ENCODE results near the gene LPCAT2. TPM values are rescaled to one million over a fixed set of nuclear protein-coding genes. Genes with fewer than 3 reads are reported as not detected.

LPCAT2 gene
- total RNA-seq, 1 experiment from 2014 or later: 10.7 TPM

DNA sequence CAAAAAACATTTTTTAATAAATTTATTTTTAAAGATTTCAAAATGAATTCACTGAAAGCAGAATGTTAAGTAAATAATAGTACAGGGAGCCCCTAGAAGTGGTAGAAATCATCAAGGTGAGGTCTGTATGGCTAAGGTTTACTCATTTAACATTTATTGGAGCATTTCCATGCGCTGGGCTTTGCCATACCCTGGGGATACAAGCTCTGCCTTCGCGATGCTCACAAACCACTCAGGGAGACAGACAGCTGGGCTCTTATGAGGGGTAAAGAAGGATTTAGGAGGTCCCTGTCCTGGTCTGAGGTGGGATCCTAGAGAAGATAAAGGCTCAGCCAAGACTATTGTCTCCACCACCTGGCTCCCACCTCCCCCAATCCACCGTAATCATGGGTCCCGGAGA is 11.3 kb upstream of the LPCAT2 start:
- TF ChIP-seq, protein P1, sequence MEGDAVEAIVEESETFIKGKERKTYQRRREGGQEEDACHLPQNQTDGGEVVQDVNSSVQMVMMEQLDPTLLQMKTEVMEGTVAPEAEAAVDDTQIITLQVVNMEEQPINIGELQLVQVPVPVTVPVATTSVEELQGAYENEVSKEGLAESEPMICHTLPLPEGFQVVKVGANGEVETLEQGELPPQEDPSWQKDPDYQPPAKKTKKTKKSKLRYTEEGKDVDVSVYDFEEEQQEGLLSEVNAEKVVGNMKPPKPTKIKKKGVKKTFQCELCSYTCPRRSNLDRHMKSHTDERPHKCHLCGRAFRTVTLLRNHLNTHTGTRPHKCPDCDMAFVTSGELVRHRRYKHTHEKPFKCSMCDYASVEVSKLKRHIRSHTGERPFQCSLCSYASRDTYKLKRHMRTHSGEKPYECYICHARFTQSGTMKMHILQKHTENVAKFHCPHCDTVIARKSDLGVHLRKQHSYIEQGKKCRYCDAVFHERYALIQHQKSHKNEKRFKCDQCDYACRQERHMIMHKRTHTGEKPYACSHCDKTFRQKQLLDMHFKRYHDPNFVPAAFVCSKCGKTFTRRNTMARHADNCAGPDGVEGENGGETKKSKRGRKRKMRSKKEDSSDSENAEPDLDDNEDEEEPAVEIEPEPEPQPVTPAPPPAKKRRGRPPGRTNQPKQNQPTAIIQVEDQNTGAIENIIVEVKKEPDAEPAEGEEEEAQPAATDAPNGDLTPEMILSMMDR (IDR thresholded peaks at IDR 0.05; ENCODE audit: unreplicated experiment): no peak
- Mint-ChIP-seq H3K27me3 (ENCODE audit: insufficient read depth, unreplicated experiment) (no peaks in the 10 kb centered on the region), H3K4me3 (ENCODE audit: unreplicated experiment) (no peak overlapping the region), H3K27ac (ENCODE audit: low read depth, unreplicated experiment) (no peak overlapping the region), H3K36me3 (ENCODE audit: insufficient read depth, unreplicated experiment) (no peaks in the 10 kb centered on the region), H3K9me3 (ENCODE audit: unreplicated experiment) (no peaks in the 10 kb centered on the region), H3K4me1 (ENCODE audit: insufficient read depth, unreplicated experiment) (peaks cover 39% of the 10 kb centered on the region)
- BruUV-seq (replicated peaks): no TSS peak
- intact Hi-C loops (cut with micrococcal nuclease): no loop called here
- ChIA-PET CTCF (interaction anchor here (1.7 kb wide), 1 partner anchor 205 kb away, joined by 5 read pairs; no protein-coding TSS in a partner anchor), POLR2A (no interaction called here)
- no peak for DNase-seq (ENCODE audit: unreplicated experiment)

DNA sequence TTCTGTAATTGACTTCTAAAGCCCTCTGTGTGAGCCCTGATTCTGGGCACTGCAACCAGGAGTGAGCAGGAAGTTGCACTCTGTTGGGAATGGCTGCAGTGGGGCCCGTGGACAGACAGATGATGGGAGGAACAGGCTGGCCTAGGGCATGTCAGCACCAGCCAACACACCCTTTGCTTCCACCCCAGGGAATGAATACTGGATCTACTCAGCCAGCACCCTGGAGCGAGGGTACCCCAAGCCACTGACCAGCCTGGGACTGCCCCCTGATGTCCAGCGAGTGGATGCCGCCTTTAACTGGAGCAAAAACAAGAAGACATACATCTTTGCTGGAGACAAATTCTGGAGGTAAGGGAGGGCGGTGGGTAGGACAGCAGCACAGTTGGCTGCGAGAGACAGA is 10.8 kb upstream of the LPCAT2 start:
- DNase-seq (ENCODE audit: unreplicated experiment): no peak
- intact Hi-C loops (cut with micrococcal nuclease): no loop called here
- no TSS peak for BruUV-seq (replicated peaks)
- TF ChIP-seq, protein P1 (IDR thresholded peaks at IDR 0.05; ENCODE audit: unreplicated experiment): no peak
- ChIA-PET POLR2A (no interaction called here), CTCF (interaction anchor here (1.0 kb wide), 1 partner anchor 34 kb away, joined by 3 read pairs; no protein-coding TSS in a partner anchor)
- H3K4me1 Mint-ChIP-seq (ENCODE audit: insufficient read depth, unreplicated experiment): peaks cover 39% of the 10 kb centered on the region
- H3K36me3 Mint-ChIP-seq (ENCODE audit: insufficient read depth, unreplicated experiment): no peaks in the 10 kb centered on the region
- H3K4me3 Mint-ChIP-seq (ENCODE audit: unreplicated experiment): no peak overlapping the region
- no peak overlapping the region for H3K27ac Mint-ChIP-seq (ENCODE audit: low read depth, unreplicated experiment)
- no peaks in the 10 kb centered on the region for H3K27me3 Mint-ChIP-seq (ENCODE audit: insufficient read depth, unreplicated experiment)
- no peaks in the 10 kb centered on the region for H3K9me3 Mint-ChIP-seq (ENCODE audit: unreplicated experiment)

DNA sequence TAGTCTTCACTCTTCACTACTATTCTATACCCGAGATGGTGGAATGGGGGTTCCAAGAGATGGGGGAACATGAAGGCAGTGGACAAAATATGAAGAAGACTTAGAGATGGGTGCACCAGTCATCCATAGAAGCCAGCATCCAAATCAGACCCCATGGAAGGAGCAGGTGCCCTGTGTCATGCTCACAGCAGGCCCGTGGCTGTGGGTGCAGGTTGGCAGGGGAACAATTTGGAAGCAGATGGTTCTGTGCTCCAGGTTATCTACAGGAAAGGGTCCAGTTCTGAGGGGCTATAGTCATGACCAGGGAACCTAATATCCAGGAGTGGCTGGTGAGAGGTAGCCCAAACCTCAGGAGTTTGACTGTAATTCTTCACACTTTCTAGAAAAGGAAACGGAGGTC is 9.6 kb upstream of the LPCAT2 start:
- POLR2A ChIA-PET: interaction anchor here (0.6 kb wide), 1 partner anchor 833 kb away, joined by 3 read pairs; no protein-coding TSS in a partner anchor
- H3K4me3 Mint-ChIP-seq (ENCODE audit: unreplicated experiment): no peak overlapping the region
- TF ChIP-seq, protein P1 (IDR thresholded peaks at IDR 0.05; ENCODE audit: unreplicated experiment): no peak
- peak overlapping the region; percentile 57 for H3K27ac Mint-ChIP-seq (ENCODE audit: low read depth, unreplicated experiment)
- H3K36me3 Mint-ChIP-seq (ENCODE audit: insufficient read depth, unreplicated experiment): no peaks in the 10 kb centered on the region
- H3K4me1 Mint-ChIP-seq (ENCODE audit: insufficient read depth, unreplicated experiment): peaks cover 39% of the 10 kb centered on the region
- BruUV-seq (replicated peaks): no TSS peak
- no peak for DNase-seq (ENCODE audit: unreplicated experiment)
- CTCF ChIA-PET: interaction anchor here (0.7 to 6.4 kb wide), 6 partner anchors 15 to 203 kb away, joined by 3 to 53 read pairs (median 4); no protein-coding TSS in a partner anchor
- intact Hi-C loops (cut with micrococcal nuclease): no loop called here
- no peaks in the 10 kb centered on the region for H3K27me3 Mint-ChIP-seq (ENCODE audit: insufficient read depth, unreplicated experiment)
- no peaks in the 10 kb centered on the region for H3K9me3 Mint-ChIP-seq (ENCODE audit: unreplicated experiment)

DNA sequence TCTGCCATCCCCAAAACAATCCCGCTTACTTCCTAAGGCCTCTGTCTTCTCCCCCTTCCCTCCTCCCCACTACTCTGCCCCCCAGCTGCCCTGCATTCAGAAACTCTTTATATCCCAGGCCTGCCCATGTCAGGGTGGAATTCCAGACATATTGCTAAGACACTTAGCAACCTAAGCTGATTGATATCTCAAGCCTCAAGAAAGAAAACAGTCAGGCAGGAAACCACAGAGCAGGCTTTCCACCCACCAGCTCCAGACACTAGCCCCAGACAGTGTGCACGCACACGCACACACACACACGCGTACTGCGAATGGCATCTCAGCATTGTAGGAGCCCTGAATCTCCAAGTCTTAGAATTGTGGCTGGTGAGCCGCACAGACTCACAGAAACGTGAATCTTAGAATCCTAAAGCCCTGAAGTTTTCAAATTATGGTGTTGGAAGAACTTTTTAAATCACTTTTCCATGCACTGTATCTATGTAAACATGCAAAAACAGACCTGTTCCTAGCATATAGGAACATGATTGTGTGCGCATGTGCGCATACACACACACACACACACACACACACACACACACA is 8.8 kb upstream of the LPCAT2 start:
- DNase-seq (ENCODE audit: unreplicated experiment): peak; percentile 49
- no peaks in the 10 kb centered on the region for H3K27me3 Mint-ChIP-seq (ENCODE audit: insufficient read depth, unreplicated experiment)
- no peaks in the 10 kb centered on the region for H3K36me3 Mint-ChIP-seq (ENCODE audit: insufficient read depth, unreplicated experiment)
- no peak overlapping the region for H3K4me3 Mint-ChIP-seq (ENCODE audit: unreplicated experiment)
- H3K27ac Mint-ChIP-seq (ENCODE audit: low read depth, unreplicated experiment): peak overlapping the region; percentile 57
- no TSS peak for BruUV-seq (replicated peaks)
- CTCF ChIA-PET: interaction anchor here (0.7 to 6.4 kb wide), 6 partner anchors 14 to 203 kb away, joined by 3 to 53 read pairs (median 4); no protein-coding TSS in a partner anchor
- TF ChIP-seq, protein P1 (IDR thresholded peaks at IDR 0.05; ENCODE audit: unreplicated experiment): no peak
- intact Hi-C loops (cut with micrococcal nuclease): no loop called here
- peaks cover 37% of the 10 kb centered on the region for H3K4me1 Mint-ChIP-seq (ENCODE audit: insufficient read depth, unreplicated experiment)
- no peaks in the 10 kb centered on the region for H3K9me3 Mint-ChIP-seq (ENCODE audit: unreplicated experiment)
- POLR2A ChIA-PET: interaction anchor here (0.6 to 1.0 kb wide), 3 partner anchors 28 to 832 kb away, joined by 3 to 4 read pairs (median 3); no protein-coding TSS in a partner anchor
